MCF 10A (cell line): ENCODE data around the gene GALNT7. TPM values are rescaled to one million over a fixed set of nuclear protein-coding genes. Genes with fewer than 3 reads are reported as not detected.

Experiments used
- BruUV-seq: library from RNA; stranded (reverse); fragments of 400-500 nt; replicated peaks from 2 replicates; lab custom pipeline; 2021; lab: Mats Ljungman, UMichigan
- CTCF ChIA-PET: fragments of 300-600 bp; sonication (Branson Sonifier 250); formaldehyde crosslinking; extraction: SDS; loops from one replicate; lab custom pipeline; 2021; ENCODE audit warnings: antibody characterized with exemption, inconsistent platforms; lab: Yijun Ruan, JAX
- POLR2A ChIA-PET: fragments of 300-600, 350-650 bp; sonication (Branson Sonifier 250); formaldehyde crosslinking; extraction: SDS; loops from one replicate; lab custom pipeline; 2020; ENCODE audit warnings: antibody characterized with exemption, inconsistent platforms; lab: Yijun Ruan, JAX
- DNase-seq: peaks from one replicate; pipeline ENCODE4 v3.0.0-alpha.2; 2018; ENCODE audit not compliant: unreplicated experiment
- H3K27ac Mint-ChIP-seq: one replicate; pipeline ENCODE4 v1.8.0; 2022; ENCODE audit warnings: mild to moderate bottlenecking, low read depth, mixed read lengths; ENCODE audit not compliant: unreplicated experiment
- H3K27me3 Mint-ChIP-seq: one replicate; pipeline ENCODE4 v1.8.0; 2022; ENCODE audit warnings: mixed read lengths; ENCODE audit not compliant: insufficient read depth, unreplicated experiment
- H3K36me3 Mint-ChIP-seq: one replicate; pipeline ENCODE4 v1.8.0; 2022; ENCODE audit warnings: mild to moderate bottlenecking, moderate library complexity, mixed read lengths; ENCODE audit not compliant: insufficient read depth, unreplicated experiment
- H3K4me1 Mint-ChIP-seq: one replicate; pipeline ENCODE4 v1.8.0; 2022; ENCODE audit warnings: mixed read lengths; ENCODE audit not compliant: insufficient read depth, unreplicated experiment
- H3K4me3 Mint-ChIP-seq: one replicate; pipeline ENCODE4 v1.8.0; 2022; ENCODE audit warnings: mild to moderate bottlenecking, moderate library complexity, mixed read lengths; ENCODE audit not compliant: unreplicated experiment
- H3K9me3 Mint-ChIP-seq: one replicate; pipeline ENCODE4 v1.8.0; 2022; ENCODE audit warnings: mixed read lengths; ENCODE audit not compliant: unreplicated experiment
- CTCF ChIP-seq: fragments of 200-600 bp; IDR thresholded peaks from one replicate; pipeline ENCODE4 v1.8.0; 2022; ENCODE audit warnings: antibody characterized with exemption, mild to moderate bottlenecking; ENCODE audit not compliant: unreplicated experiment
- intact Hi-C: fragments of 100-400 bp; cut with micrococcal nuclease; formaldehyde crosslinking; loops from 2 replicates; pipeline ENCODE4 v1.14.1; 2022
- total RNA-seq: library from RNA; stranded (reverse); gene quantifications from 2 replicates; pipeline ENCODE4 v1.2.3, GENCODE V29; 2022

GALNT7 gene
- total RNA-seq, 1 experiment from 2014 or later = 13.7 TPM

- intact Hi-C loops = no loop called here
- ChIA-PET CTCF (interaction anchor here (1.0 to 2.0 kb wide), 5 partner anchors 19 to 220 kb away, joined by 3 to 9 read pairs (median 3); no protein-coding TSS in a partner anchor), POLR2A (interaction anchor here (0.7 kb wide), 1 partner anchor 64 kb away, joined by 3 read pairs; no protein-coding TSS in a partner anchor)
- TF ChIP-seq CTCF = no peak
- H3K27me3 Mint-ChIP-seq = no peaks in the 10 kb centered on the region
- DNase-seq = no peak
- H3K4me3 Mint-ChIP-seq = no peak overlapping the region
- no TSS peak for BruUV-seq
- H3K9me3 Mint-ChIP-seq = no peaks in the 10 kb centered on the region
- peaks cover 5% of the 10 kb centered on the region for H3K4me1 Mint-ChIP-seq
- H3K36me3 Mint-ChIP-seq = no peaks in the 10 kb centered on the region
- no peak overlapping the region for H3K27ac Mint-ChIP-seq
Observed at GRCh38 chr4:173233857-173234256, 65.2 kb downstream of the GALNT7 start.

- H3K27ac Mint-ChIP-seq = no peak overlapping the region
- no peaks in the 10 kb centered on the region for H3K9me3 Mint-ChIP-seq
- CTCF ChIA-PET = interaction anchor here (0.6 to 1.1 kb wide), 8 partner anchors 12 to 1041 kb away, joined by 3 to 4 read pairs (median 3); no protein-coding TSS in a partner anchor
- no peak for DNase-seq
- no TSS peak for BruUV-seq
- H3K4me3 Mint-ChIP-seq = no peak overlapping the region
- H3K36me3 Mint-ChIP-seq = no peaks in the 10 kb centered on the region
- intact Hi-C loops = no loop called here
- no peaks in the 10 kb centered on the region for H3K27me3 Mint-ChIP-seq
- POLR2A ChIA-PET = interaction anchor here (0.9 kb wide), 1 partner anchor 67 kb away, joined by 5 read pairs; no protein-coding TSS in a partner anchor
- no peak for TF ChIP-seq CTCF
- peaks cover 5% of the 10 kb centered on the region for H3K4me1 Mint-ChIP-seq
Observed at GRCh38 chr4:173235050-173235449, 66.4 kb downstream of the GALNT7 start.

GRCh38 chr4:173236301-173236700 is 67.7 kb downstream of the GALNT7 start:
- no peak overlapping the region for H3K27ac Mint-ChIP-seq

GRCh38 chr4:173237152-173237551 is 68.5 kb downstream of the GALNT7 start:
- TF ChIP-seq CTCF = no peak
- ChIA-PET POLR2A (interaction anchor here (0.7 to 1.3 kb wide), 6 partner anchors 8 to 69 kb away, joined by 3 to 6 read pairs (median 3); no protein-coding TSS in a partner anchor), CTCF (interaction anchor here (0.7 to 2.4 kb wide), 7 partner anchors 8 to 231 kb away, joined by 3 to 13 read pairs (median 6); no protein-coding TSS in a partner anchor)
- H3K9me3 Mint-ChIP-seq = no peaks in the 10 kb centered on the region
- no TSS peak for BruUV-seq
- intact Hi-C loops = no loop called here
- no peaks in the 10 kb centered on the region for H3K36me3 Mint-ChIP-seq
- peaks cover 5% of the 10 kb centered on the region for H3K4me1 Mint-ChIP-seq
- H3K4me3 Mint-ChIP-seq = no peak overlapping the region
- H3K27ac Mint-ChIP-seq = no peak overlapping the region
- no peaks in the 10 kb centered on the region for H3K27me3 Mint-ChIP-seq
- no peak for DNase-seq

More at GRCh38 chr4:173236301-173236700, 67.7 kb downstream of the GALNT7 start:
- TF ChIP-seq CTCF = no peak
- Mint-ChIP-seq H3K27me3 (no peaks in the 10 kb centered on the region), H3K4me1 (peaks cover 5% of the 10 kb centered on the region), H3K9me3 (no peaks in the 10 kb centered on the region), H3K36me3 (no peaks in the 10 kb centered on the region), H3K4me3 (no peak overlapping the region)
- intact Hi-C loops = no loop called here
- no peak for DNase-seq
- ChIA-PET CTCF (interaction anchor here (1.2 kb wide), 1 partner anchor 67 kb away, joined by 4 read pairs; no protein-coding TSS in a partner anchor), POLR2A (no interaction called here)
- BruUV-seq = no TSS peak
